Activated CD4-positive, alpha-beta memory T cell treated with anti-CD3 and anti-CD28 coated beads for 36 hours (primary cell): ENCODE data around the gene CDH23. TPM values are rescaled to one million over a fixed set of nuclear protein-coding genes. Genes with fewer than 3 reads are reported as not detected.
A peak's percentile ranks its signal among the peaks of the same experiment; 100 is the strongest.

Experiments used
- CTCF ChIA-PET: fragments of 350-600 bp; sonication (Branson Sonifier 250); formaldehyde crosslinking; loops from one replicate; lab custom pipeline; 2021; ENCODE audit warnings: antibody characterized with exemption, inconsistent platforms; lab: Charles Lee
- POLR2A ChIA-PET: fragments of 350-600 bp; sonication (Branson Sonifier 250); formaldehyde crosslinking; loops from one replicate; lab custom pipeline; 2021; ENCODE audit warnings: antibody characterized with exemption; lab: Charles Lee
- DNase-seq: peaks from one replicate; pipeline ENCODE4 v3.0.0-alpha.2; 2020
- H3K27ac Mint-ChIP-seq: one replicate; pipeline ENCODE4 v1.8.0; 2021; ENCODE audit warnings: mixed read lengths
- H3K27me3 Mint-ChIP-seq: one replicate; pipeline ENCODE4 v1.8.0; 2021; ENCODE audit warnings: mixed read lengths
- H3K36me3 Mint-ChIP-seq: one replicate; pipeline ENCODE4 v1.8.0; 2021; ENCODE audit warnings: mixed read lengths
- H3K4me1 Mint-ChIP-seq: one replicate; pipeline ENCODE4 v1.8.0; 2021; ENCODE audit warnings: low read depth, mixed read lengths
- H3K4me3 Mint-ChIP-seq: one replicate; pipeline ENCODE4 v1.8.0; 2021; ENCODE audit warnings: mild to moderate bottlenecking, mixed read lengths
- H3K9me3 Mint-ChIP-seq: one replicate; pipeline ENCODE4 v1.8.0; 2021; ENCODE audit warnings: mixed read lengths
- intact Hi-C: fragments of 100-400 bp; cut with micrococcal nuclease; formaldehyde crosslinking; loops from one replicate; pipeline ENCODE4 v1.15.1; 2023
- total RNA-seq, 2 experiments: library from RNA; stranded (reverse); gene quantifications; one replicate each; pipeline ENCODE4 v1.2.3, GENCODE V29; 2021

Gene CDH23
- total RNA-seq, 2 experiments from 2014 or later = 2.6 TPM

DNA sequence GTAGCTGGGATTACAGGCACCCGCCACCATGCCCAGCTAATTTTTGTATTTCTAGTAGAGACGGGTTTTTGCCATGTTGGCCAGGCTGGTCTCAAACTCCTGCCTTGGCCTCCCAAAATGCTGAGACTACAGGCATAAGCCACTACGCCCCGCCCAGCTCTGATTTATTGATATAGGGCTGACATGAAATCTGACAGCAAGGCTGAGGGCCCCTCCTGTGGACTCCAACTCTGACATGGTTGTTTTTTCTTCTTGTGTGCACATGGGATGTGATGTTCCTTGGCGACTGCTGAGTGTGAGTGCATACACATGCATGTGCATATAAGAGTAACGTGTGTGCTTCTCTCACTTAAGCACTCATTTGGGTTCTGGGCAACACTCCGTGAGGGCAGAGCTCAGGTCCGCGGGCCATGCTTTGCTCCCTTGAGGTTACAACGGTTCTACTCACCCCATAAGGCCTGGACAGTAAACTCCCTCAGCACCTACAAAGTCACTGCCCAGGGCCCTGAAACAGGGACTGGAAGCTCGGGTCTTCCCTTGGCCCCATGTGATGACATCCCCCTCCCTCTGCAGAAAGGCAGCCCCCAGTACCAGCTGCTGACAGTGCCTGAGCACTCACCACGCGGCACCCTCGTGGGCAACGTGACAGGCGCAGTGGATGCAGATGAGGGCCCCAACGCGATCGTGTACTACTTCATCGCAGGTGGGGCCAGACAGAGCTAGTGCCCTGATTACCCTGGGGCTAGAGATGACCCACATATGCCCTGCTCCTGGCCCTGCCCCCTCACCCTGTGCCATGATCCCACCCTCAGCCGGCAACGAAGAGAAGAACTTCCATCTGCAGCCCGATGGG is 410.2 kb downstream of the CDH23 start:
- H3K4me1 Mint-ChIP-seq = no peaks in the 10 kb centered on the region
- no peak overlapping the region for H3K27ac Mint-ChIP-seq
- DNase-seq = no peak
- H3K9me3 Mint-ChIP-seq = no peaks in the 10 kb centered on the region
- H3K36me3 Mint-ChIP-seq = no peaks in the 10 kb centered on the region
- CTCF ChIA-PET = interaction anchor here (1.6 kb wide), 1 partner anchor 33 kb away, joined by 6 read pairs; the partner anchor contains the start of gene VSIR
- intact Hi-C loops = no loop called here
- H3K4me3 Mint-ChIP-seq = no peak overlapping the region
- no peaks in the 10 kb centered on the region for H3K27me3 Mint-ChIP-seq
- POLR2A ChIA-PET = no interaction called here

DNA sequence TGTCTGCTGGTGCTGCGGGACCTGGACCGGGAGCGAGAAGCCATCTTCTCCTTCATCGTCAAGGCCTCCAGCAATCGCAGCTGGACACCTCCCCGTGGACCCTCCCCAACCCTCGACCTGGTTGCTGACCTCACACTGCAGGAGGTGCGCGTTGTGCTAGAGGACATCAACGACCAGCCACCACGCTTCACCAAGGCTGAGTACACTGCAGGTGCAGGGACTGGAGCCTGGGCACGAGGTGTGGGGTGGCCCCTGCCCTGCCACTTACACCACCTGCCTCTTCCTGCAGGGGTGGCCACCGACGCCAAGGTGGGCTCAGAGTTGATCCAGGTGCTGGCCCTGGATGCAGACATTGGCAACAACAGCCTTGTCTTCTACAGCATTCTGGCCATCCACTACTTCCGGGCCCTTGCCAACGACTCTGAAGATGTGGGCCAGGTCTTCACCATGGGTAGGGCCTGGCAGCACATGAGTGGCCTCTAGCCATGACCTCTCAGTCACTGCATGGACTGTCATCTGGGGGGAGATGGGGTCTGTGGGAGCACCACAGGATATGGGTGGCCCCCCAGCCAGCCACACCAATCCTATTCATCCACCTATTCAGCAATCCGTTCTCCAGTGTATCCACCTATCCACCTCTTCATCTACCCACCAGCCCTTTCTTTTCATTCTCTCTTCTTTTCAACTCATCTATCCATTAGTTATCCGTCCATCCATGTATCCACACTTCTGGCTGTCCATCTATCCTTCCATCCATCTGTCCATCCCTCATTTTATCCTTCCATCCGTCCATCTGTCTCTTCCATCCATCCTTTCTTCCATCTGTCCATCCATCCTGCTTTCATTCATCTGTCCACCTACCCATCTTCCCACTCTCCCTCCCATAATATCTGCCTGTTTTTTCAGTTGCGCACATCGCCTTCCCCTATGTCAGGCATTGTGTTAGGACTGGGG is 411.1 kb downstream of the CDH23 start:
- POLR2A ChIA-PET = no interaction called here
- Mint-ChIP-seq H3K9me3 (no peaks in the 10 kb centered on the region), H3K4me3 (no peak overlapping the region), H3K27me3 (no peaks in the 10 kb centered on the region), H3K36me3 (no peaks in the 10 kb centered on the region), H3K4me1 (no peaks in the 10 kb centered on the region), H3K27ac (no peak overlapping the region)
- intact Hi-C loops = no loop called here
- CTCF ChIA-PET = no interaction called here
- DNase-seq = no peak

DNA sequence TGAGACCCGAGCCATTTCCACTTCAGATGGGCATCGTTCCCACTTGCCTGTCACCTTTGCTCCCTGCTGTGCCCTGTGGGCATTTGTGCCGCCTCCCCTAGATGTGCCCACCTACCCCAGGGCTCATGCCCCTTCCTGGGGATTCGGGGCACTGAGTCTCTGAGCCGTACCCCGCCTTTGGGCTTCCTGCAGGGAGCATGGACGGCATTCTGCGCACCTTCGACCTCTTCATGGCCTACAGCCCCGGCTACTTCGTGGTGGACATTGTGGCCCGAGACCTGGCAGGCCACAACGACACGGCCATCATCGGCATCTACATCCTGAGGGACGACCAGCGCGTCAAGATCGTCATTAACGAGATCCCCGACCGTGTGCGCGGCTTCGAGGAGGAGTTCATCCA is 412.9 kb downstream of the CDH23 start:
- Mint-ChIP-seq H3K36me3 (peaks cover 2% of the 10 kb centered on the region), H3K9me3 (no peaks in the 10 kb centered on the region), H3K27me3 (no peaks in the 10 kb centered on the region), H3K4me3 (no peak overlapping the region), H3K27ac (no peak overlapping the region), H3K4me1 (no peaks in the 10 kb centered on the region)
- intact Hi-C loops = loop anchor here (5.0 to 10.0 kb wide), 3 partner anchors 112 to 427 kb away; no protein-coding TSS in a partner anchor
- ChIA-PET POLR2A (no interaction called here), CTCF (no interaction called here)
- DNase-seq = no peak

DNA sequence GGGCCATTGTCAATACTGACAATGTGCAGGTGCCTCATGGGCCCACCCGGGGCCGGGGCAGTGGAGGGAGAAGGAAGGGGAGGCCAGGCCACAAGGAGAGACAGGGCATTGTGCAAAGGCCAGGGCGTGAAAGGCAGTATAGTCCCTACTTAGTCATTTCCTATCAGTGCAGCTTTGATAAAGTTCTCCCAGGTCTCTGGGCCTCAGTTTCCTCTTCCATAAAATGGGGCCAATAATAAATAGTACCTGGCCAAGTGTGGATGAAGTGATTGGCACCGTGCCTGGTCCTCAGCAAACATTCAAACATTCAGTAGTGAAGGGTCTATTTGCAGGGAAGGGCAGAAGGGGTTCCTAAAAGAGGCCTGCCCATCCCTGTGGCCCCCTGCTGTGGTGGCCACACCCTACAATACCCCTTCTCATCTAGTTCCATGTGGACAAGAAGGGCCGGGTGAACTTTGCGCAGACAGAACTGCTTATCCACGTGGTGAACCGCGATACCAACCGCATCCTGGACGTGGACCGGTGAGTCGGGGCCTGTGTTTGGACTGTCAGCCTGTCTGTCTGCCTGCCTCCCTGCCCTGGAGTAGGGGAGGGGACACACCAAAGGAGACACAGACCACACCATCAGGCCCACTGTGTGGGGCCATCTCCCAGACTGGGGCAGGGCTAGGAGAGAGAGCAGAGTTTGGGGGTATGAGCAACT is 413.5 kb downstream of the CDH23 start:
- no peak overlapping the region for H3K4me3 Mint-ChIP-seq
- ChIA-PET CTCF (interaction anchor here (1.8 to 3.9 kb wide), 6 partner anchors 9 to 491 kb away, joined by 7 to 28 read pairs (median 10); partner anchors contain the start of genes SLC29A3 and VSIR), POLR2A (no interaction called here)
- no peaks in the 10 kb centered on the region for H3K9me3 Mint-ChIP-seq
- intact Hi-C loops = loop anchor here (5.0 to 10.0 kb wide), 3 partner anchors 113 to 428 kb away; no protein-coding TSS in a partner anchor
- no peaks in the 10 kb centered on the region for H3K4me1 Mint-ChIP-seq
- H3K27me3 Mint-ChIP-seq = no peaks in the 10 kb centered on the region
- no peak overlapping the region for H3K27ac Mint-ChIP-seq
- no peak for DNase-seq
- H3K36me3 Mint-ChIP-seq = peaks cover 2% of the 10 kb centered on the region

DNA sequence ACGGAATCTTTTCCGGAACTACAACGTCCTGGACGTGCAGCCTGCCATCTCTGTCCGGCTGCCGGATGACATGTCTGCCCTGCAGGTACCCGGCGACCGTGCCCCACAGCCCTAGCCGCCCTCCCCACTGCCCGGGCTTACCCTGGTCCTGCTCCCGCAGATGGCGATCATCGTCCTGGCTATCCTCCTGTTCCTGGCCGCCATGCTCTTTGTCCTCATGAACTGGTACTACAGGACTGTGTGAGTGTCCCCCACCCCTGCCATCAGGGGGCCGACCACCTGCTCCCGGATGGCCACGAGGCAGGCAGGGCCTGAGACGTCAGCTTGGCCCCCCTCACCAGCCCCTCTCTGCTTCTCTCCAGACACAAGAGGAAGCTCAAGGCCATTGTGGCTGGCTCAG is 414.6 kb downstream of the CDH23 start:
- no peaks in the 10 kb centered on the region for H3K27me3 Mint-ChIP-seq
- H3K4me1 Mint-ChIP-seq = no peaks in the 10 kb centered on the region
- H3K9me3 Mint-ChIP-seq = no peaks in the 10 kb centered on the region
- ChIA-PET POLR2A (no interaction called here), CTCF (interaction anchor here (0.5 to 3.9 kb wide), 25 partner anchors 10 to 496 kb away, joined by 3 to 28 read pairs (median 4); partner anchors contain the start of genes SLC29A3 and VSIR)
- H3K4me3 Mint-ChIP-seq = no peak overlapping the region
- H3K27ac Mint-ChIP-seq = no peak overlapping the region
- DNase-seq = no peak
- intact Hi-C loops = loop anchor here (5.0 to 10.0 kb wide), 3 partner anchors 114 to 429 kb away; no protein-coding TSS in a partner anchor
- peaks cover 2% of the 10 kb centered on the region for H3K36me3 Mint-ChIP-seq

DNA sequence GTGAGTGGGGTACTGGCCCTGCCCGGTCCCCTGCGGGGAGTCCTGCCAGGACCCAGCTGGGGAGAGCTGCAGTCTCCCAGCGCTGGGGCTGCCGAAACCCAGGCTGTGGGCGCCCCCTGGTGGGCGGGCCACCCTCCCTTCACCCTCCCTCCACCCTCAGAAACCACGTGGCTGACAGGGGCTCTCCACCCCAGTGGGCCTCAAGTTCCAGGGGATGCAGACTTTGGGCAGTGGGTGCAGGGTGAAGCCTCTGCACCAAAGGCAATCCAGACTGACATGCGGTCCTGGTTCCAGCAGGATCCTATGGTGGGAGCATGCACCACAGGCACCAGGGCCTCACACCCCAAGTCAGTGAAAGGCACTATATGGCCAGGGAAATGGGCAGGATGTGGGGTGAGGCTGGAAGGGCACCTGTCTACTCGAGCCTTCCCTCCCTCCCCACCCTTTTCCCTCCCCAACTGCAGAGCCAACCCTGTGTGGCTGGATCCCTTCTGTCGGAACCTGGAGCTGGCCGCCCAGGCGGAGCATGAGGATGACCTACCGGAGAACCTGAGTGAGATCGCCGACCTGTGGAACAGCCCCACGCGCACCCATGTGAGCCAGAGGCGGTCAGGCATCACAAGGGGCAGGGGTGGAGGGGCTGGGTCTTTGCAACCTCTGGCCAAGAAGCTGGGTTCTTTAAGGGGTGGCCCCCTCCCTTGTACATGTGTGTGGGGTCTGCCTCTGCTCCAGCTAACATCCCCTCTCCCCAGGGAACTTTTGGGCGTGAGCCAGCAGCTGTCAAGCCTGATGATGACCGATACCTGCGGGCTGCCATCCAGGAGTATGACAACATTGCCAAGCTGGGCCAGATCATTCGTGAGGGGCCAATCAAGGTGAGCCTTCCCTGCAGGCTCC is 415.5 kb downstream of the CDH23 start:
- Mint-ChIP-seq H3K36me3 (peaks cover 6% of the 10 kb centered on the region), H3K27ac (no peak overlapping the region), H3K27me3 (no peaks in the 10 kb centered on the region), H3K4me1 (no peaks in the 10 kb centered on the region), H3K9me3 (no peaks in the 10 kb centered on the region), H3K4me3 (no peak overlapping the region)
- peak; percentile 83 for DNase-seq
- intact Hi-C loops = loop anchor here (5.0 to 10.0 kb wide), 3 partner anchors 115 to 430 kb away; no protein-coding TSS in a partner anchor
- ChIA-PET POLR2A (interaction anchor here (1.3 kb wide), 1 partner anchor 38 kb away, joined by 4 read pairs; no protein-coding TSS in a partner anchor), CTCF (interaction anchor here (0.6 to 3.9 kb wide), 30 partner anchors 8 to 497 kb away, joined by 3 to 28 read pairs (median 4); partner anchors contain the start of genes SLC29A3 and VSIR)

DNA sequence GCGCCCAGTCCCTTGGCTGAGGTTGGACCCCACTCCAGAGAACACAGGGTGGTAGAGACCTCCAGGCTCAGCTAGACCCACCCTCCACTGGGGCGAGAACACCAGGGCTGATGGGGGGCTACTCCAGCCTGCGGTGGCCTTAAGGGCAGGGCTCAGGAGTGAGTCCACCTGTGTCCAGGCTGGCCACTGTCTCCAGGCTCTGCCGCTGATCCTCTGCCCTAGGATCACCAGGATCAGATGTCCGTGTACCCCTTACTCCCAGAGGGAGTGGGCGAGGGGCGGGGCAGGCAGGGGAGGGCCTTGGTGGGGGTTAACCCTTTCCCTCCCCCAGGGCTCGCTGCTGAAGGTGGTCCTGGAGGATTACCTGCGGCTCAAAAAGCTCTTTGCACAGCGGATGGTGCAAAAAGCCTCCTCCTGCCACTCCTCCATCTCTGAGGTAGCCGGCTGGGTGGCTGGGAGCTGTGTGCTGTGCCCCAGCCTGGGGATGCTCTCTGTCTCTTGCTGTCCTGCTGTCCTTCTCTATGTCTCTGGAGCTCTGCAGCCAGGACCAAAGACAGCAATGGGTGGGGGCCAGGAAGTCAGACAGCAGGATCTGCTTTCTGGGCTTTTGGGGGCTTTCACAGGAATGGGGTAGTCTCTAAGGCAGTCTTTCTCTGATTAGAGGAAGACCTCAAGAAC is 416.3 kb downstream of the CDH23 start:
- ChIA-PET POLR2A (interaction anchor here (0.6 to 1.3 kb wide), 2 partner anchors 39 to 94 kb away, joined by 4 read pairs; no protein-coding TSS in a partner anchor), CTCF (interaction anchor here (0.8 to 3.9 kb wide), 18 partner anchors 9 to 498 kb away, joined by 3 to 28 read pairs (median 4); partner anchors contain the start of gene VSIR)
- Mint-ChIP-seq H3K27ac (no peak overlapping the region), H3K4me3 (no peak overlapping the region), H3K36me3 (peaks cover 12% of the 10 kb centered on the region), H3K9me3 (no peaks in the 10 kb centered on the region), H3K27me3 (no peaks in the 10 kb centered on the region), H3K4me1 (no peaks in the 10 kb centered on the region)
- intact Hi-C loops = loop anchor here (5.0 to 10.0 kb wide), 3 partner anchors 116 to 431 kb away; no protein-coding TSS in a partner anchor
- DNase-seq = no peak

DNA sequence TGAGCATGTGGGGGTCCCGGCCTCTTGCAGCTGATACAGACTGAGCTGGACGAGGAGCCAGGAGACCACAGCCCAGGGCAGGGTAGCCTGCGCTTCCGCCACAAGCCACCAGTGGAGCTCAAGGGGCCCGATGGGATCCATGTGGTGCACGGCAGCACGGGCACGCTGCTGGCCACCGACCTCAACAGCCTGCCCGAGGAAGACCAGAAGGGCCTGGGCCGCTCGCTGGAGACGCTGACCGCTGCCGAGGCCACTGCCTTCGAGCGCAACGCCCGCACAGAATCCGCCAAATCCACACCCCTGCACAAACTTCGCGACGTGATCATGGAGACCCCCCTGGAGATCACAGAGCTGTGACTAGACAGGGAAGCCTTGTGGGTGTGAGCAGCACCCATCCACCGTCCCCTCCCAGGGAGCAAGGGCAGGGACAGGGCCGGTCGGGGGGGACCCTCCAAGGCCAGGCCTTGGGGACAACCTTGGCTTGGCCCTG is 418.2 kb downstream of the CDH23 start:
- Mint-ChIP-seq H3K4me1 (no peaks in the 10 kb centered on the region), H3K4me3 (no peak overlapping the region), H3K27me3 (no peaks in the 10 kb centered on the region), H3K27ac (no peak overlapping the region), H3K36me3 (peaks cover 17% of the 10 kb centered on the region), H3K9me3 (no peaks in the 10 kb centered on the region)
- DNase-seq = no peak
- ChIA-PET CTCF (interaction anchor here (0.6 to 2.1 kb wide), 3 partner anchors 107 to 443 kb away, joined by 3 to 4 read pairs (median 3); no protein-coding TSS in a partner anchor), POLR2A (no interaction called here)
- intact Hi-C loops = loop anchor here (5.0 to 10.0 kb wide), 3 partner anchors 118 to 433 kb away; no protein-coding TSS in a partner anchor

DNA sequence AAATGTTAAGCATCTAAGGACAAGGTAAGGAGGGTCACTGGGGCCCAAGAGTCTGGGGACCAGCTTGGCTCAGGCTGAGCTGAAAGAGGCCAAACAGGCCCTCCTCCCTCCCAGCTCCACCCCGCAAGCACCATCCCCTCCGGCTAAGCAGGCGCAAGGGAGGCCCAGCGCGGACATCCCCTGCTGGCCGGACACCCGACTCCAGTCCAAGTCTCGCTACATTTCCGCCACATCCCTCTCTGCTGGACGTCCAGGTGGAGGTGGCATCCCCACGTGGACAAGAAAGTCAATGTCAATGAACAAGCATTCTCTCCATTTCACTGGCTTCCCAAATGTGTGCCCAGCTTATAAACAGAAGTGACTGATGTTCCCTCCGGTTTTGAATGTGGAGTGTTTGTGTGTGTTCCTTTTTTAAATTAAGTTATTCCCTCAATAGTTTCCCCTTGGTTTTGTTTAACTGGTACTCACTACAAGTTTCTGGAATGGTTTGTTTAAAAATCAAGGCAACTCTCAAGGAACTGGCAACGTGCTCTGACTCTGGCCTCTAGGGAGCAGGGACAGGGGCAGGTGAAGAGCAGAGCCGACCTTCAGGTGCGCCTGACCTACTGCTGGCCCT is 418.9 kb downstream of the CDH23 start:
- ChIA-PET POLR2A (no interaction called here), CTCF (interaction anchor here (0.6 to 2.1 kb wide), 4 partner anchors 107 to 443 kb away, joined by 3 to 4 read pairs (median 4); no protein-coding TSS in a partner anchor)
- no peaks in the 10 kb centered on the region for H3K4me1 Mint-ChIP-seq
- H3K4me3 Mint-ChIP-seq = no peak overlapping the region
- intact Hi-C loops = loop anchor here (10.0 kb wide), 1 partner anchor 331 kb away; no protein-coding TSS in a partner anchor
- H3K27ac Mint-ChIP-seq = no peak overlapping the region
- no peaks in the 10 kb centered on the region for H3K9me3 Mint-ChIP-seq
- no peaks in the 10 kb centered on the region for H3K27me3 Mint-ChIP-seq
- H3K36me3 Mint-ChIP-seq = peaks cover 19% of the 10 kb centered on the region
- DNase-seq = no peak
